Heart right ventricle (tissue), 16 donors: ENCODE measurements around the gene CXorf58. TPM values are rescaled to one million over a fixed set of nuclear protein-coding genes. Genes with fewer than 3 reads are reported as not detected.

Source experiments
- ATAC-seq, 8 donors: fragments of 200-7000 bp; cut with Tn5 transposase; one replicate each; pipeline ENCODE4 v1.9.1; 2020; ENCODE audit warnings: mild to moderate bottlenecking in 8 of 8, moderate library complexity in 8 of 8, moderate number of reproducible peaks in 1 of 8
- DNase-seq, 2 donors: peaks; one replicate each; pipeline ENCODE4 v3.0.0-alpha.2; 2020
- H3K27ac ChIP-seq, 10 donors: fragments of 200-600 bp; sonication (generic) in 2 of 10; one replicate each; pipeline versions ENCODE4 v1.5.0 to v1.8.0; 2020 to 2022; ENCODE audit warnings: mild to moderate bottlenecking in 3 of 10
- H3K27me3 ChIP-seq, 7 donors: fragments of 200-600 bp; one replicate each; pipeline ENCODE4 v1.8.0; 2021 to 2022; ENCODE audit warnings: mild to moderate bottlenecking in 2 of 7
- H3K36me3 ChIP-seq, 9 donors: fragments of 200-600 bp; sonication (generic) in 1 of 9; one replicate each; pipeline versions ENCODE4 v1.5.0 to v1.8.0; 2020 to 2022; ENCODE audit warnings: mild to moderate bottlenecking in 2 of 9
- H3K4me1 ChIP-seq, 9 donors: fragments of 200-600 bp; sonication (generic) in 1 of 9; one replicate each; pipeline versions ENCODE4 v1.5.0 to v1.8.0; 2020 to 2022; ENCODE audit warnings: mild to moderate bottlenecking in 4 of 9
- H3K4me3 ChIP-seq, 10 donors: fragments of 200-600 bp; sonication (generic) in 2 of 10; one replicate each; pipeline versions ENCODE4 v1.5.0 to v1.8.0; 2020 to 2022; ENCODE audit warnings: mild to moderate bottlenecking in 7 of 10, moderate library complexity in 2 of 10
- H3K9me3 ChIP-seq, 11 donors: fragments of 200-600 bp in 10 of 11; sonication (generic) in 2 of 11; one replicate each; pipeline versions ENCODE4 v1.5.0 to v1.8.0; 2013 to 2022; ENCODE audit warnings: mild to moderate bottlenecking in 2 of 11, control low read depth in 1 of 11, moderate library complexity in 1 of 11
- WGBS, 2 donors: extraction: QIAGEN DNeasy Blood & Tissue Kit; methylation state at CpG; one replicate each; pipeline ENCODE4 v1.1.7; 2013; ENCODE audit warnings: inconsistent platforms in 1 of 2; 5-methylcytosine and 5-hydroxymethylcytosine counted together
- intact Hi-C, 10 donors: fragments of 100-400 bp; cut with DNase I; formaldehyde crosslinking; loops; one replicate each; pipeline versions ENCODE4 v1.11.1 to v1.14.2; 2022
- polyA plus RNA-seq, 2 donors: library from polyadenylated mRNA; stranded (reverse); fragments of 200-250 nt; gene quantifications; one replicate each; pipeline ENCODE4 v1.2.3, GENCODE V29; 2013
- total RNA-seq, 10 donors: library from RNA; stranded (reverse); fragmentation: NEBNext Ultra II Directional in 3 of 10; extraction: Animal tissue kit (Norgen Biotek cat#: 25700) in 3 of 10; gene quantifications; one replicate each; pipeline versions ENCODE4 v1.2.1 to v1.2.4, GENCODE V29; 2021 to 2023
- TF ChIP-seq, protein P1 (sequence below), 9 donors: fragments of 200-600 bp; sonication (generic) in 2 of 9; IDR thresholded peaks; one replicate each; pipeline versions ENCODE4 v1.5.0 to v1.8.0; 2021 to 2022; ENCODE audit warnings: antibody characterized with exemption in 9 of 9, mild to moderate bottlenecking in 5 of 9, moderate library complexity in 1 of 9
- donor health status: Arrhythmogenic right ventricular cardiomyopathy.
- donor health status: ischemic (EF 13 %, LVEDD 7.1; RV severe dilation, severe dysfunction).
- donor health status: healthy with polysubstance abuse.
- donor health status: DM: no; HTN: yes; CAD: no.
- donor health status: DM: no; HTN: no; CAD: no.
- donor health status: ischemic (EF 25% LVEDD 6.9; RV normal size, moderate dysfunction).
- donor health status: ischemic (EF 25% LVEDD 5.7; RV mildly dilated, moderate dysfunction).
- donor health status: healthy.
- donor health status: DM: yes; HTN: yes; CAD: no.
- donor health status: Ischemic cardiomyopathy.
- donor health status: ischemic (EF 35%, LVEDD 5.7; RV mildly dilated, moderate dysfunction).
- donor health status: nonischemic (EF 11% LVEDD 7.7; RV severe dilation, severe dysfunction).
- donor health status: DM: yes; HTN: yes; CAD: no.
- donor health status: PGD.
- donor health status: ischemic (EF 29% LVEDD 5.4; RV normal size, mild dysfunction).
- donor health status: nonischemic (EF 23%, LVEDD 6.1; RV moderate dilation, normal function).

The CXorf58 gene
- total and polyA plus RNA-seq, 12 donors: 0.09 to 1.1 (median 0.30) TPM; not detected in 2

DNA sequence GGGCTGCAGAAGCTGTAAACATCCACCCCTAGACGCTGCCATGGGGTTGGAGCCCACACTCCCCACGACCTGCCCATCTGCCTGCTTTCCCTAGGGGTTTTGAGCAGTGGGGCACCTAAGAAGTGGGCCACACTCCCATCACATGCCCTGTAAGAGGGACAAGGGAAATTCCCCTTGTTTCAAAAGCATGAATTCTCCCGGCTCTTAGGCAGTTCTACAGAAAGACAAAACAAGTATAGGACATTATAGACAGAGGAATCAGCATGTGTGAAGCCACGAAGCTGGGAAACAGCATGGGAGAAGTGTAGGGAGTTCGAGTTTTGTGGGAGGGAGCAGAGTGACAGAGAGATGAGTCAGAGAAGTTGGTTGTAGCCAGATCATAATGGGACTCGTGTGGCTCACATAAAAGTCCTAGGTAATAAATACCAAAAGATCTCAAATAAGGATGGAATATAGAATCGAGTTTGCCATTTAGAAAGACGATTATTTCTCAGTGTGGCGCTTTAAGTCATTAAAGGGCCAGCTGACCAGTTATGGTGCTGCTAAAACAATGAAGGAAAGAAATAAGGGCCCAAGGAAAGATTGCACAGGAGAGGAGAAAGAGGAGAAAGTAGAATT lies 24.0 kb upstream of the CXorf58 start:
- no peaks in the 10 kb centered on the region for H3K9me3 ChIP-seq
- TF ChIP-seq, protein P1, sequence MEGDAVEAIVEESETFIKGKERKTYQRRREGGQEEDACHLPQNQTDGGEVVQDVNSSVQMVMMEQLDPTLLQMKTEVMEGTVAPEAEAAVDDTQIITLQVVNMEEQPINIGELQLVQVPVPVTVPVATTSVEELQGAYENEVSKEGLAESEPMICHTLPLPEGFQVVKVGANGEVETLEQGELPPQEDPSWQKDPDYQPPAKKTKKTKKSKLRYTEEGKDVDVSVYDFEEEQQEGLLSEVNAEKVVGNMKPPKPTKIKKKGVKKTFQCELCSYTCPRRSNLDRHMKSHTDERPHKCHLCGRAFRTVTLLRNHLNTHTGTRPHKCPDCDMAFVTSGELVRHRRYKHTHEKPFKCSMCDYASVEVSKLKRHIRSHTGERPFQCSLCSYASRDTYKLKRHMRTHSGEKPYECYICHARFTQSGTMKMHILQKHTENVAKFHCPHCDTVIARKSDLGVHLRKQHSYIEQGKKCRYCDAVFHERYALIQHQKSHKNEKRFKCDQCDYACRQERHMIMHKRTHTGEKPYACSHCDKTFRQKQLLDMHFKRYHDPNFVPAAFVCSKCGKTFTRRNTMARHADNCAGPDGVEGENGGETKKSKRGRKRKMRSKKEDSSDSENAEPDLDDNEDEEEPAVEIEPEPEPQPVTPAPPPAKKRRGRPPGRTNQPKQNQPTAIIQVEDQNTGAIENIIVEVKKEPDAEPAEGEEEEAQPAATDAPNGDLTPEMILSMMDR (IDR thresholded peaks at IDR 0.05): no peak
- H3K36me3 ChIP-seq: no peaks in the 10 kb centered on the region
- intact Hi-C loops: no loop called here
- WGBS, 2 donors: 63 to 67% methylated on average over 9 of the region's 9 CpGs
- H3K4me3 ChIP-seq: no peak overlapping the region
- peak in 1 of 8 donors; percentile 83 for ATAC-seq
- peaks cover 0 to 14% (median 0%) of the 10 kb centered on the region in 7 donors for H3K27me3 ChIP-seq
- peaks cover 0 to 19% (median 0%) of the 10 kb centered on the region in 9 donors for H3K4me1 ChIP-seq
- peak overlapping the region in 1 of 10 donors; percentile 72 for H3K27ac ChIP-seq
- no peak for DNase-seq

DNA sequence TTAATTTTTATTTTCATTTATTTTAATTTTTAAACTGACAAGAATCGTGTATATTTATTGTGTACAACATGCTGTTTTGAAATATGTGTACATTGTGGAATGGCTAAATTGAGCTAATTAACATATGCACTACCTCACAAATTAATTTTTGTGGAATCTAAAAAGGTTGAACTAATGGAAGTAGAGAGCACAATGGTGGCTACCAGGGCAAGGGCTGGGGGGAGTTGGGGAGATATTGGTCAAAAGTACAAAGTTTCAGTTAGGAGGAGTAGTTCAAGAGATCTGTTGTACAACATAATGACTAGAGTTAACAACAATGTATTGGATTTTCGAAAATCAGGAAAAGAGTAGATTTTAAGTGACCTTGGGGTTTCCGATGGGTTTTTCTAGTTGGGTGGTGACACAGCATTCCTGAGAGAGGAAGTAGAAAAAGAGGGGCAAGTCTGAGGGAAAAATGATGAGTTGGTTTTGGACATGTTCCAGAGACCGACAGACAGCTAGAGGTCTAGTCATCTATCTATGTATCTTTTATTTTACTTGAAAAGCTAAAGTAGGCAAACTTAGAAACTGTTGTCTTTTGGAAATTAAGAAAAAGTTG lies 23.3 kb upstream of the CXorf58 start:
- Histone ChIP-seq H3K4me1 (peaks cover 0 to 19% (median 0%) of the 10 kb centered on the region in 9 donors), H3K27ac (peak overlapping the region in 1 of 10 donors; percentile 52), H3K9me3 (no peaks in the 10 kb centered on the region), H3K36me3 (no peaks in the 10 kb centered on the region), H3K4me3 (no peak overlapping the region), H3K27me3 (peaks cover 0 to 14% (median 0%) of the 10 kb centered on the region in 7 donors)
- DNase-seq: no peak
- ATAC-seq: no peak
- TF ChIP-seq, protein P1 (IDR thresholded peaks at IDR 0.05): no peak
- 74 to 75% methylated on average over 4 of the region's 4 CpGs for WGBS, 2 donors
- intact Hi-C loops: no loop called here

DNA sequence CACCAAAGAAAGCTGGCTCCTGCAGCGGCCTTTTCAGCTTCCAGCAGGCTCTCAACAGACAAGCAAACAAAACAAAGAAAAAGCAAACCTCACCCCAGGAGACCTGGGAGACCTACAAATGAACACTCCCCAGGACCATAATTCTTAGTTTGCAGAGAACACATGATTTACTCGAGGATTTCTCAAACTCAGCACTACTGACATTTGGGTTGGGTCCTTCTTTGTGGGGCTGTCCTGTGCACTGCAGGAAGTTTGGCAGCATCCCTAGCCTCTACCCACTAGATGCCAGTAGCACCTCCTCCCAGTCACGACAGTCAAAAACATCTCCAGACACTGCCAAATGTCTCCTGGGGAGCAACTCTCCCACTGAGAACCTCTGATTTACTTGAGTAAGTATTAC lies 22.0 kb upstream of the CXorf58 start:
- DNase-seq (no peak), ATAC-seq (no peak)
- Histone ChIP-seq H3K9me3 (no peaks in the 10 kb centered on the region), H3K4me3 (no peak overlapping the region), H3K27ac (no peak overlapping the region), H3K36me3 (no peaks in the 10 kb centered on the region), H3K4me1 (peaks cover 0 to 19% (median 0%) of the 10 kb centered on the region in 9 donors), H3K27me3 (peaks cover 0 to 18% (median 0%) of the 10 kb centered on the region in 7 donors)
- 72 to 75% methylated on average over 3 of the region's 3 CpGs for WGBS, 2 donors
- intact Hi-C loops: no loop called here
- TF ChIP-seq, protein P1 (IDR thresholded peaks at IDR 0.05): no peak

DNA sequence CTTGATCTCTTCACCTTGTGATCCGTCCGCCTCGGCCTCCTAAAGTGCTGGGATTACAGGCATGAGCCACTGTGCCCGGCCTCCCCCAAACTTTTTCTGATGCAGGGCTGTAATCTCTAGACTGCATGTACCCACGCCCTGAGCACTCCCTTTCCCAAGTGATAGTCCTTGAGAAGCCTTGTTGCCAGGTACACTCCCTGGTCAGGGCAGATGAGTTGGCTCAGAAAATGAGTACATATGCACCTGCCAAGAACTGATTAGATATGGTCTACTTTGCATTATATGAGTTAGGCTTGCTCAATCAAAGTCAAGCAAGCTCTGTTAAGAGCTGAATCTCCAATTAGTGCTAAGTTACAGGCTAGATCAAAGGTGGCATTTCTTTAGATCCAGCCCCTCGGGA lies 20.4 kb upstream of the CXorf58 start:
- intact Hi-C loops: no loop called here
- TF ChIP-seq, protein P1 (IDR thresholded peaks at IDR 0.05): no peak
- Histone ChIP-seq H3K36me3 (no peaks in the 10 kb centered on the region), H3K27ac (no peak overlapping the region), H3K4me1 (peaks cover 0 to 19% (median 0%) of the 10 kb centered on the region in 9 donors), H3K27me3 (peaks cover 0 to 23% (median 0%) of the 10 kb centered on the region in 7 donors), H3K9me3 (no peaks in the 10 kb centered on the region), H3K4me3 (no peak overlapping the region)
- no peak for ATAC-seq
- WGBS, 2 donors: 89 to 93% methylated on average over 6 of the region's 6 CpGs
- DNase-seq: no peak
